Endothelial cell of umbilical vein (primary cell): ENCODE results near the gene DNAJC30. TPM values are rescaled to one million over a fixed set of nuclear protein-coding genes. Genes with fewer than 3 reads are reported as not detected.

Source experiments
- BruUV-seq: library from RNA; stranded (reverse); fragments of 400-500 nt; replicated peaks from 2 replicates; lab custom pipeline; 2021; lab: Mats Ljungman, UMichigan
- CTCF ChIA-PET: fragments of 300-600, 350-600 bp; sonication (Branson Sonifier 250); formaldehyde crosslinking; loops from one replicate; lab custom pipeline; 2021; ENCODE audit warnings: antibody characterized with exemption, inconsistent platforms; lab: Charles Lee
- POLR2A ChIA-PET: fragments of 300-600, 350-600 bp; sonication (Branson Sonifier 250); formaldehyde crosslinking; loops from one replicate; lab custom pipeline; 2021; ENCODE audit warnings: antibody characterized with exemption, inconsistent platforms; lab: Charles Lee
- DNase-seq: peaks from one replicate; pipeline ENCODE4 v3.0.0-alpha.2; 2011; ENCODE audit warnings: low read depth, low spot score
- FAIRE-seq: peaks from 2 replicates; lab custom pipeline; 2011; peaks lifted over from hg19 to GRCh38; lab: Jason Lieb, UNC
- H2AFZ ChIP-seq: 2 replicates; pipeline ENCODE4 v1.6.0; 2012; ENCODE audit warnings: low read depth, low read length, control low read depth, inconsistent platforms
- H3K27ac ChIP-seq: 2 replicates; pipeline ENCODE4 v1.5.1; 2011; ENCODE audit warnings: low read depth, mild to moderate bottlenecking, control low read depth, low read length, moderate library complexity; ENCODE audit not compliant: insufficient read depth
- H3K27me3 ChIP-seq, 2 experiments: 2 replicates each; pipeline versions ENCODE4 v1.6.0 to v1.6.1; 2011; ENCODE audit warnings: low read length in 2 of 2, mixed read lengths in 1 of 2; ENCODE audit not compliant: control insufficient read depth in 2 of 2, insufficient read depth in 2 of 2
- H3K36me3 ChIP-seq, 2 experiments: 2 replicates in 1 of 2; 3 replicates in 1 of 2; pipeline ENCODE4 v1.5.1; 2011; ENCODE audit warnings: low read length in 2 of 2, mild to moderate bottlenecking in 1 of 2, moderate library complexity in 1 of 2; ENCODE audit not compliant: control insufficient read depth in 2 of 2, insufficient read depth in 2 of 2; ENCODE audit errors: extremely low read depth in 1 of 2
- H3K4me1 ChIP-seq: 3 replicates; pipeline ENCODE4 v1.5.1; 2011; ENCODE audit warnings: mild to moderate bottlenecking, low read length; ENCODE audit not compliant: control insufficient read depth, insufficient read depth; ENCODE audit errors: extremely low read depth
- H3K4me2 ChIP-seq: 2 replicates; pipeline ENCODE4 v1.6.1; 2011; ENCODE audit warnings: low read length, control low read depth, mixed read lengths; ENCODE audit not compliant: insufficient read depth
- H3K4me3 ChIP-seq, 3 experiments: fragments of 200-600 bp in 1 of 3; sonication (generic), shearing (Covaris generic) in 1 of 3; replicated peaks in 1 of 3; 2 replicates each; pipeline ENCODE4 v1.5.1; 2011 to 2016; ENCODE audit warnings: control low read depth in 3 of 3, low read length in 3 of 3, mild to moderate bottlenecking in 2 of 3, inconsistent platforms in 1 of 3, low read depth in 1 of 3, moderate library complexity in 1 of 3; ENCODE audit not compliant: insufficient read depth in 1 of 3
- H3K79me2 ChIP-seq: 2 replicates; pipeline ENCODE4 v1.6.0; 2012; ENCODE audit warnings: low read length, inconsistent platforms; ENCODE audit not compliant: control insufficient read depth, insufficient read depth
- H3K9ac ChIP-seq: replicated peaks from 2 replicates; pipeline ENCODE3; 2011; ENCODE audit warnings: low read length, control low read depth; ENCODE audit not compliant: insufficient read depth; ENCODE audit errors: extremely low read depth
- H3K9me1 ChIP-seq: replicated peaks from 3 replicates; pipeline ENCODE4 v1.6.0; 2011; ENCODE audit warnings: mild to moderate bottlenecking, low read length; ENCODE audit not compliant: control insufficient read depth, insufficient read depth; ENCODE audit errors: extremely low read depth
- H3K9me3 ChIP-seq: replicated peaks from 2 replicates; pipeline ENCODE4 v1.5.1; 2012; ENCODE audit warnings: low read length, inconsistent platforms; ENCODE audit not compliant: control insufficient read depth, insufficient read depth
- H4K20me1 ChIP-seq: replicated peaks from 2 replicates; pipeline ENCODE3; 2011; ENCODE audit warnings: mild to moderate bottlenecking, low read length; ENCODE audit not compliant: control insufficient read depth, insufficient read depth; ENCODE audit errors: extremely low read depth
- CTCF ChIP-seq, 2 donors: IDR thresholded peaks; 1 replicate in 1 of 2; 2 replicates in 1 of 2; pipeline ENCODE4 v1.5.1; 2011; ENCODE audit warnings: low read length in 2 of 2, mild to moderate bottlenecking in 2 of 2, moderate library complexity in 2 of 2, control low read depth in 1 of 2, inconsistent platforms in 1 of 2, low read depth in 1 of 2; ENCODE audit not compliant: insufficient read depth in 1 of 2; ENCODE audit errors: extremely low read depth in 1 of 2
- EZH2 ChIP-seq: IDR thresholded peaks from 2 replicates; pipeline ENCODE4 v1.6.1; 2012; ENCODE audit warnings: borderline replicate concordance, low read depth, mild to moderate bottlenecking, moderate library complexity, low read length, inconsistent platforms; ENCODE audit not compliant: severe bottlenecking
- FOS ChIP-seq: IDR thresholded peaks from 2 replicates; pipeline ENCODE4 v1.6.1; 2011; ENCODE audit warnings: mild to moderate bottlenecking, low read length, moderate library complexity, borderline replicate concordance; ENCODE audit not compliant: insufficient read depth
- GATA2 ChIP-seq: IDR thresholded peaks from 2 replicates; pipeline ENCODE4 v1.7.0; 2011; ENCODE audit warnings: low read depth, mild to moderate bottlenecking, moderate library complexity, mixed read lengths, low read length; ENCODE audit not compliant: insufficient read length, insufficient read depth
- JUN ChIP-seq: IDR thresholded peaks from 2 replicates; pipeline ENCODE4 v1.6.1; 2011; ENCODE audit warnings: borderline replicate concordance, low read depth; ENCODE audit not compliant: insufficient read length, insufficient read depth
- MAX ChIP-seq: IDR thresholded peaks from 2 replicates; pipeline ENCODE4 v1.6.1; 2011; ENCODE audit not compliant: insufficient read depth, insufficient read length
- MYC ChIP-seq: IDR thresholded peaks from one replicate; pipeline ENCODE4 v1.6.1; 2011; ENCODE audit warnings: mild to moderate bottlenecking, low read depth, low read length
- POLR2A ChIP-seq: IDR thresholded peaks from 2 replicates; pipeline ENCODE4 v1.6.1; 2012; ENCODE audit warnings: low read depth, mild to moderate bottlenecking, control low read depth, low read length
- POLR2AphosphoS5 ChIP-seq: IDR thresholded peaks from 2 replicates; pipeline ENCODE4 v1.6.1; 2012; ENCODE audit warnings: low read depth, mild to moderate bottlenecking, control low read depth, low read length, moderate library complexity; ENCODE audit not compliant: insufficient read depth
- dilution Hi-C: fragments of 300-500 bp; cut with MboI; formaldehyde crosslinking; loops from one replicate; pipeline ENCODE4 v1.15.0; 2019; ENCODE audit warnings: low sequenced_read_pairs; ENCODE audit not compliant: extremely low pct_ligation_motif_present
- intact Hi-C: fragments of 100-400 bp; cut with micrococcal nuclease; formaldehyde crosslinking; loops from one replicate; pipeline ENCODE4 v1.10.0; 2022
- polyA plus RNA-seq, 4 experiments: library from polyadenylated mRNA; depleted of rRNA in 3 of 4; stranded (reverse) in 3 of 4; unstranded in 1 of 4; fragments of >200 nt; gene quantifications; 2 replicates each; pipeline versions ENCODE4 v1.2.1 to v1.2.3, GENCODE V29; 2011 to 2012; ENCODE audit warnings: missing spikeins in 1 of 4
- total RNA-seq: library from RNA; stranded (reverse); gene quantifications from 2 replicates; pipeline ENCODE4 v1.2.3, GENCODE V29; 2021

Gene DNAJC30
- total and polyA plus RNA-seq, 2 donors (not counting 3 experiments of a cell fraction or from before 2014, with no cell fraction given): 10.6 to 11.9 TPM

- intact Hi-C loops: no loop called here
- no peaks in the 10 kb centered on the region for H3K9me1 ChIP-seq
- TF ChIP-seq POLR2A (no peak), JUN (no peak), MYC (no peak), FOS (no peak), MAX (no peak), CTCF (IDR thresholded peaks at IDR 0.05; ENCODE audit: extremely low read depth in 1 of 2, insufficient read depth in 1 of 2, low read depth in 1 of 2, low read length in 2 of 2) (no peak), GATA2 (no peak), EZH2 (no peak), POLR2AphosphoS5 (no peak)
- ChIA-PET CTCF (interaction anchor here (0.5 to 0.7 kb wide), 2 partner anchors 21 to 338 kb away, joined by 3 read pairs; no protein-coding TSS in a partner anchor), POLR2A (no interaction called here)
- H3K4me1 ChIP-seq: peaks cover 4% of the 10 kb centered on the region
- H3K4me2 ChIP-seq: no peak overlapping the region
- no peaks in the 10 kb centered on the region for H3K36me3 ChIP-seq
- H2AFZ ChIP-seq: no peak overlapping the region
- no peak overlapping the region for H3K27ac ChIP-seq
- FAIRE-seq (no peak), DNase-seq (no peak)
- BruUV-seq: no TSS peak
- H3K9me3 ChIP-seq: no peaks in the 10 kb centered on the region
- H3K9ac ChIP-seq: no peak overlapping the region
- peaks cover 36 to 45% of the 10 kb centered on the region in 2 experiments for H3K27me3 ChIP-seq
- H3K79me2 ChIP-seq: no peaks in the 10 kb centered on the region
- dilution Hi-C loops: no loop called here
- no peaks in the 10 kb centered on the region for H4K20me1 ChIP-seq
- H3K4me3 ChIP-seq: no peak overlapping the region
Observed at GRCh38 chr7:73649576-73649975, 33.7 kb downstream of the DNAJC30 start.
